ENCODE measurements around the gene ZBTB4.

- TF ChIP-seq EZH2 (IDR thresholded peaks at IDR 0.05; ENCODE audit: borderline replicate concordance, low read depth, low read length, poor library complexity, severe bottlenecking), result no peak
- no peak for TF ChIP-seq CTCF (conservative IDR thresholded peaks at IDR 0.05; ENCODE audit: low read depth, low read length)
Measured at GRCh38 chr17:7476494-7476893, 2.9 kb downstream of the ZBTB4 start.

Measured in A673 (cell line).